HEK293 (cell line): ENCODE measurements around the gene CCR3.

Source experiments
- CTCF ChIA-PET: fragments of 350-600 bp; formaldehyde crosslinking; extraction: SDS; loops from one replicate; lab custom pipeline; 2021; ENCODE audit warnings: antibody characterized with exemption; lab: Yijun Ruan, JAX
- POLR2A ChIA-PET: fragments of 300-600 bp; formaldehyde crosslinking; extraction: SDS; loops from one replicate; lab custom pipeline; 2020; ENCODE audit warnings: antibody characterized with exemption, inconsistent platforms; lab: Yijun Ruan, JAX
- H3K27ac ChIP-seq: fragments of 200-500 bp; sonication (Bioruptor generic); 2 replicates; pipeline ENCODE4 v1.5.1; 2014; ENCODE audit warnings: low read depth, low read length, control low read depth, inconsistent platforms; ENCODE audit errors: extremely low read depth
- H3K36me3 ChIP-seq, 2 experiments: fragments of 200-500 bp in 1 of 2; sonication (Bioruptor generic) in 1 of 2; 1 replicate in 1 of 2; 2 replicates in 1 of 2; pipeline ENCODE4 v1.5.1; 2014 to 2017; ENCODE audit warnings: inconsistent platforms in 2 of 2, low read length in 2 of 2; ENCODE audit not compliant: control insufficient read depth in 2 of 2, insufficient read depth in 1 of 2
- H3K4me1 ChIP-seq: fragments of 200-500 bp; sonication (Bioruptor generic); 2 replicates; pipeline ENCODE4 v1.5.1; 2014; ENCODE audit warnings: mild to moderate bottlenecking, low read length, inconsistent platforms; ENCODE audit not compliant: control insufficient read depth, insufficient read depth
- H3K4me3 ChIP-seq: 2 replicates; pipeline ENCODE4 v1.5.1; 2011; ENCODE audit warnings: low read depth, mild to moderate bottlenecking, control low read depth, low read length, moderate library complexity
- H3K9me3 ChIP-seq: fragments of 200-500 bp; sonication (Bioruptor generic); 2 replicates; pipeline ENCODE4 v1.5.1; 2014; ENCODE audit warnings: low read depth, low read length, inconsistent platforms; ENCODE audit not compliant: control insufficient read depth, insufficient read depth
- EGR2 ChIP-seq: fragments of 450-650 bp; formaldehyde crosslinking; IDR thresholded peaks from 2 replicates; pipeline ENCODE4 v1.5.1; 2016; ENCODE audit warnings: low read depth, missing biosample characterization, missing genetic modification characterization
- GFI1B ChIP-seq: fragments of 450-650 bp; formaldehyde crosslinking; IDR thresholded peaks from 2 replicates; pipeline ENCODE4 v1.5.1; 2016; ENCODE audit warnings: missing biosample characterization, missing genetic modification characterization
- GLI4 ChIP-seq: fragments of 450-650 bp; formaldehyde crosslinking; IDR thresholded peaks from 2 replicates; pipeline ENCODE4 v1.5.1; 2016; ENCODE audit warnings: missing biosample characterization, missing genetic modification characterization
- MEIS1 ChIP-seq: sonication (generic); formaldehyde crosslinking; IDR thresholded peaks from 2 replicates; pipeline ENCODE4 v1.8.1; 2022; ENCODE audit warnings: missing genetic modification reagents, mild to moderate bottlenecking, borderline replicate concordance
- REPIN1 ChIP-seq: fragments of 450-650 bp; formaldehyde crosslinking; IDR thresholded peaks from 2 replicates; pipeline ENCODE4 v1.5.1; 2017; ENCODE audit warnings: missing biosample characterization, missing genetic modification characterization, low read depth
- SP3 ChIP-seq: fragments of 450-650 bp; formaldehyde crosslinking; IDR thresholded peaks from 2 replicates; pipeline ENCODE4 v1.5.1; 2016; ENCODE audit warnings: missing biosample characterization, missing genetic modification characterization
- ZBTB7A ChIP-seq: fragments of 450-650 bp; formaldehyde crosslinking; IDR thresholded peaks from 2 replicates; pipeline ENCODE4 v1.5.1; 2016; ENCODE audit warnings: low read depth, missing biosample characterization, missing genetic modification characterization
- ZIC2 ChIP-seq: fragments of 450-650 bp; formaldehyde crosslinking; IDR thresholded peaks from 2 replicates; pipeline ENCODE4 v1.5.1; 2016; ENCODE audit warnings: missing biosample characterization, missing genetic modification characterization
- ZNF140 ChIP-seq: fragments of 450-650 bp; formaldehyde crosslinking; IDR thresholded peaks from 2 replicates; pipeline ENCODE4 v1.5.1; 2016; ENCODE audit warnings: missing biosample characterization, missing genetic modification characterization
- ZNF426 ChIP-seq: fragments of 450-650 bp; formaldehyde crosslinking; IDR thresholded peaks from 2 replicates; pipeline ENCODE4 v1.5.1; 2017; ENCODE audit warnings: missing biosample characterization, missing genetic modification characterization, mild to moderate bottlenecking, inconsistent platforms, moderate library complexity
- ZNF521 ChIP-seq: fragments of 450-650 bp; formaldehyde crosslinking; IDR thresholded peaks from 2 replicates; pipeline ENCODE4 v1.5.1; 2017; ENCODE audit warnings: missing biosample characterization, mild to moderate bottlenecking, missing genetic modification characterization
- ZNF585B ChIP-seq: fragments of 450-650 bp; formaldehyde crosslinking; IDR thresholded peaks from 2 replicates; pipeline ENCODE4 v1.5.1; 2016; ENCODE audit warnings: missing biosample characterization, missing genetic modification characterization
- ZNF670 ChIP-seq: fragments of 450-650 bp; formaldehyde crosslinking; IDR thresholded peaks from 2 replicates; pipeline ENCODE4 v1.5.1; 2016; ENCODE audit warnings: missing biosample characterization, missing genetic modification characterization, low read depth
- ZNF843 ChIP-seq: fragments of 450-650 bp; formaldehyde crosslinking; IDR thresholded peaks from 2 replicates; pipeline ENCODE4 v1.5.1; 2016; ENCODE audit warnings: missing biosample characterization, missing genetic modification characterization
- TF ChIP-seq, protein P1 (sequence below): fragments of 450-650 bp; formaldehyde crosslinking; IDR thresholded peaks from 2 replicates; pipeline ENCODE4 v1.5.1; 2016; ENCODE audit warnings: missing biosample characterization, missing genetic modification characterization
- TF ChIP-seq, protein P2 (sequence below): fragments of 450-650 bp; IDR thresholded peaks from 2 replicates; pipeline ENCODE4 v1.5.1; 2018; ENCODE audit warnings: missing biosample characterization, missing genetic modification characterization
- TF ChIP-seq, protein P3 (sequence below): fragments of 450-650 bp; formaldehyde crosslinking; IDR thresholded peaks from 2 replicates; pipeline ENCODE4 v1.5.1; 2016; ENCODE audit warnings: missing biosample characterization, missing genetic modification characterization
- TF ChIP-seq, protein P4 (sequence below): fragments of 450-650 bp; formaldehyde crosslinking; IDR thresholded peaks from 2 replicates; pipeline ENCODE4; 2016; ENCODE audit warnings: missing biosample characterization, missing genetic modification characterization
- TF ChIP-seq, protein P5 (sequence below): fragments of 450-650 bp; IDR thresholded peaks from 2 replicates; pipeline ENCODE4 v1.5.1; 2018; ENCODE audit warnings: missing biosample characterization, mild to moderate bottlenecking, missing genetic modification characterization
- TF ChIP-seq, protein P6 (sequence below): fragments of 450-650 bp; formaldehyde crosslinking; IDR thresholded peaks from 2 replicates; pipeline ENCODE4 v1.5.1; 2016; ENCODE audit warnings: missing biosample characterization, missing genetic modification characterization, borderline replicate concordance

The CCR3 gene

DNA sequence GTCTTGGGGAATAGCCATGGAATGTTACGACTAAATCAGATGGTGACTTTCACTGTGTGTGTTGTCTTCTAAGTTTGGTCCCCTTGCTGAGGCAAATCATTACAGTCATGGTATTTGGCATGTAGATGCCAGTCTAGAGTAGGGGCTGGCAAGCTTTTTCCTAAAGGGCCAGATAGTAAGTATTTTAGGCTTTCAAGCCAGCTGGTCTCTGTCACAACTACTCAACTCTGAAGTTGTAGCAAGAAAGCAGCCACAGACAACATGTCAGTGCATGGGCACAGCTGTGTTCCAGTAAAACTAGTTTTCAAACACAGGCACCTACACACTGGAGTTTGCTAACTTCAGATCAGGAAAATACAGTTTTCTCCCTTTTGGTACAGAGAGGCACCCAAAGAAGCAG lies 39.3 kb downstream of the CCR3 start:
- ChIA-PET POLR2A (no interaction called here), CTCF (no interaction called here)
- Histone ChIP-seq H3K4me3 (no peak overlapping the region), H3K27ac (no peak overlapping the region), H3K4me1 (no peaks in the 10 kb centered on the region), H3K36me3 (no peaks in the 10 kb centered on the region), H3K9me3 (no peaks in the 10 kb centered on the region)
- TF ChIP-seq, protein P1, sequence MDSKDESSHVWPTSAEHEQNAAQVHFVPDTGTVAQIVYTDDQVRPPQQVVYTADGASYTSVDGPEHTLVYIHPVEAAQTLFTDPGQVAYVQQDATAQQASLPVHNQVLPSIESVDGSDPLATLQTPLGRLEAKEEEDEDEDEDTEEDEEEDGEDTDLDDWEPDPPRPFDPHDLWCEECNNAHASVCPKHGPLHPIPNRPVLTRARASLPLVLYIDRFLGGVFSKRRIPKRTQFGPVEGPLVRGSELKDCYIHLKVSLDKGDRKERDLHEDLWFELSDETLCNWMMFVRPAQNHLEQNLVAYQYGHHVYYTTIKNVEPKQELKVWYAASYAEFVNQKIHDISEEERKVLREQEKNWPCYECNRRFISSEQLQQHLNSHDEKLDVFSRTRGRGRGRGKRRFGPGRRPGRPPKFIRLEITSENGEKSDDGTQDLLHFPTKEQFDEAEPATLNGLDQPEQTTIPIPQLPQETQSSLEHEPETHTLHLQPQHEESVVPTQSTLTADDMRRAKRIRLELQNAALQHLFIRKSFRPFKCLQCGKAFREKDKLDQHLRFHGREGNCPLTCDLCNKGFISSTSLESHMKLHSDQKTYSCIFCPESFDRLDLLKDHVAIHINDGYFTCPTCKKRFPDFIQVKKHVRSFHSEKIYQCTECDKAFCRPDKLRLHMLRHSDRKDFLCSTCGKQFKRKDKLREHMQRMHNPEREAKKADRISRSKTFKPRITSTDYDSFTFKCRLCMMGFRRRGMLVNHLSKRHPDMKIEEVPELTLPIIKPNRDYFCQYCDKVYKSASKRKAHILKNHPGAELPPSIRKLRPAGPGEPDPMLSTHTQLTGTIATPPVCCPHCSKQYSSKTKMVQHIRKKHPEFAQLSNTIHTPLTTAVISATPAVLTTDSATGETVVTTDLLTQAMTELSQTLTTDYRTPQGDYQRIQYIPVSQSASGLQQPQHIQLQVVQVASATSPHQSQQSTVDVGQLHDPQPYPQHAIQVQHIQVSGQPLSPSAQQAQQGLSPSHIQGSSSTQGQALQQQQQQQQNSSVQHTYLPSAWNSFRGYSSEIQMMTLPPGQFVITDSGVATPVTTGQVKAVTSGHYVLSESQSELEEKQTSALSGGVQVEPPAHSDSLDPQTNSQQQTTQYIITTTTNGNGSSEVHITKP (tag by site-specific recombination), result no peak
- TF ChIP-seq ZBTB7A (tag by site-specific recombination) (no peak), ZNF585B (tag by site-specific recombination) (no peak), ZNF426 (tag by site-specific recombination) (no peak), ZNF843 (no peak), SP3 (tag by site-specific recombination) (no peak), ZNF140 (no peak), MEIS1 (CRISPR knock-in tag) (no peak), GLI4 (tag by site-specific recombination) (no peak), ZNF670 (tag by site-specific recombination) (no peak), REPIN1 (tag by site-specific recombination) (no peak), GFI1B (tag by site-specific recombination) (no peak), ZIC2 (tag by site-specific recombination) (no peak)
- TF ChIP-seq, protein P2, sequence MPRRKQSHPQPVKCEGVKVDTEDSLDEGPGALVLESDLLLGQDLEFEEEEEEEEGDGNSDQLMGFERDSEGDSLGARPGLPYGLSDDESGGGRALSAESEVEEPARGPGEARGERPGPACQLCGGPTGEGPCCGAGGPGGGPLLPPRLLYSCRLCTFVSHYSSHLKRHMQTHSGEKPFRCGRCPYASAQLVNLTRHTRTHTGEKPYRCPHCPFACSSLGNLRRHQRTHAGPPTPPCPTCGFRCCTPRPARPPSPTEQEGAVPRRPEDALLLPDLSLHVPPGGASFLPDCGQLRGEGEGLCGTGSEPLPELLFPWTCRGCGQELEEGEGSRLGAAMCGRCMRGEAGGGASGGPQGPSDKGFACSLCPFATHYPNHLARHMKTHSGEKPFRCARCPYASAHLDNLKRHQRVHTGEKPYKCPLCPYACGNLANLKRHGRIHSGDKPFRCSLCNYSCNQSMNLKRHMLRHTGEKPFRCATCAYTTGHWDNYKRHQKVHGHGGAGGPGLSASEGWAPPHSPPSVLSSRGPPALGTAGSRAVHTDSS, result no peak
- TF ChIP-seq, protein P3, sequence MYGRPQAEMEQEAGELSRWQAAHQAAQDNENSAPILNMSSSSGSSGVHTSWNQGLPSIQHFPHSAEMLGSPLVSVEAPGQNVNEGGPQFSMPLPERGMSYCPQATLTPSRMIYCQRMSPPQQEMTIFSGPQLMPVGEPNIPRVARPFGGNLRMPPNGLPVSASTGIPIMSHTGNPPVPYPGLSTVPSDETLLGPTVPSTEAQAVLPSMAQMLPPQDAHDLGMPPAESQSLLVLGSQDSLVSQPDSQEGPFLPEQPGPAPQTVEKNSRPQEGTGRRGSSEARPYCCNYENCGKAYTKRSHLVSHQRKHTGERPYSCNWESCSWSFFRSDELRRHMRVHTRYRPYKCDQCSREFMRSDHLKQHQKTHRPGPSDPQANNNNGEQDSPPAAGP (tag by site-specific recombination), result no peak
- TF ChIP-seq, protein P4, sequence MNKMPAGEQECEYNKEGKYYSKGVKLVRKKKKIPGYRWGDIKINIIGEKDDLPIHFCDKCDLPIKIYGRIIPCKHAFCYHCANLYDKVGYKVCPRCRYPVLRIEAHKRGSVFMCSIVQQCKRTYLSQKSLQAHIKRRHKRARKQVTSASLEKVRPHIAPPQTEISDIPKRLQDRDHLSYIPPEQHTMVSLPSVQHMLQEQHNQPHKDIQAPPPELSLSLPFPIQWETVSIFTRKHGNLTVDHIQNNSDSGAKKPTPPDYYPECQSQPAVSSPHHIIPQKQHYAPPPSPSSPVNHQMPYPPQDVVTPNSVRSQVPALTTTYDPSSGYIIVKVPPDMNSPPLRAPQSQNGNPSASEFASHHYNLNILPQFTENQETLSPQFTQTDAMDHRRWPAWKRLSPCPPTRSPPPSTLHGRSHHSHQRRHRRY (tag by site-specific recombination), result no peak
- TF ChIP-seq, protein P5, sequence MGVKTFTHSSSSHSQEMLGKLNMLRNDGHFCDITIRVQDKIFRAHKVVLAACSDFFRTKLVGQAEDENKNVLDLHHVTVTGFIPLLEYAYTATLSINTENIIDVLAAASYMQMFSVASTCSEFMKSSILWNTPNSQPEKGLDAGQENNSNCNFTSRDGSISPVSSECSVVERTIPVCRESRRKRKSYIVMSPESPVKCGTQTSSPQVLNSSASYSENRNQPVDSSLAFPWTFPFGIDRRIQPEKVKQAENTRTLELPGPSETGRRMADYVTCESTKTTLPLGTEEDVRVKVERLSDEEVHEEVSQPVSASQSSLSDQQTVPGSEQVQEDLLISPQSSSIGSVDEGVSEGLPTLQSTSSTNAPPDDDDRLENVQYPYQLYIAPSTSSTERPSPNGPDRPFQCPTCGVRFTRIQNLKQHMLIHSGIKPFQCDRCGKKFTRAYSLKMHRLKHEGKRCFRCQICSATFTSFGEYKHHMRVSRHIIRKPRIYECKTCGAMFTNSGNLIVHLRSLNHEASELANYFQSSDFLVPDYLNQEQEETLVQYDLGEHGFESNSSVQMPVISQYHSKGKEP (tag by site-specific recombination), result no peak

DNA sequence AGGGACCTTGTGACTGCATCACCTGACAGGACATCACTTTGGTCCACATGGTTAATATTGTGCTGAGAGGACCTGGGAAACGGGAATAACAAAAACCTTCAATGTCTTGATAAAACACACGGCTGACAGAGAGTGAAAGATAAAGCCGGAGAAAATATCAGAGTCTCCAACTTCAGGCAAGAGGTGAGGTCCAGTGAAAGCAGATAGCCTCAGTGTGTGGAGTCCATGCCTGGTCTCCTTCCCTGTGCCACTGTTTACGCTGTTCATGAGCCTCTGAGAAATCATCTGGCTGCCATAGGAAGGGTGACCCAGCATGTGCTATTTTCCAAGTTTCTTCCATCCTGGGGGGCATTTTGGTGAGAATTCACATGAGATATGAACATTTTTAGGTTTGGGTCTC lies 39.8 kb downstream of the CCR3 start:
- H3K27ac ChIP-seq, result no peak overlapping the region
- no peaks in the 10 kb centered on the region for H3K36me3 ChIP-seq
- H3K9me3 ChIP-seq, result no peaks in the 10 kb centered on the region
- POLR2A ChIA-PET, result no interaction called here
- no peak overlapping the region for H3K4me3 ChIP-seq
- CTCF ChIA-PET, result no interaction called here
- no peaks in the 10 kb centered on the region for H3K4me1 ChIP-seq
- TF ChIP-seq EGR2 (tag by site-specific recombination), result no peak
- TF ChIP-seq ZNF521 (tag by site-specific recombination), result no peak
- TF ChIP-seq, protein P6, sequence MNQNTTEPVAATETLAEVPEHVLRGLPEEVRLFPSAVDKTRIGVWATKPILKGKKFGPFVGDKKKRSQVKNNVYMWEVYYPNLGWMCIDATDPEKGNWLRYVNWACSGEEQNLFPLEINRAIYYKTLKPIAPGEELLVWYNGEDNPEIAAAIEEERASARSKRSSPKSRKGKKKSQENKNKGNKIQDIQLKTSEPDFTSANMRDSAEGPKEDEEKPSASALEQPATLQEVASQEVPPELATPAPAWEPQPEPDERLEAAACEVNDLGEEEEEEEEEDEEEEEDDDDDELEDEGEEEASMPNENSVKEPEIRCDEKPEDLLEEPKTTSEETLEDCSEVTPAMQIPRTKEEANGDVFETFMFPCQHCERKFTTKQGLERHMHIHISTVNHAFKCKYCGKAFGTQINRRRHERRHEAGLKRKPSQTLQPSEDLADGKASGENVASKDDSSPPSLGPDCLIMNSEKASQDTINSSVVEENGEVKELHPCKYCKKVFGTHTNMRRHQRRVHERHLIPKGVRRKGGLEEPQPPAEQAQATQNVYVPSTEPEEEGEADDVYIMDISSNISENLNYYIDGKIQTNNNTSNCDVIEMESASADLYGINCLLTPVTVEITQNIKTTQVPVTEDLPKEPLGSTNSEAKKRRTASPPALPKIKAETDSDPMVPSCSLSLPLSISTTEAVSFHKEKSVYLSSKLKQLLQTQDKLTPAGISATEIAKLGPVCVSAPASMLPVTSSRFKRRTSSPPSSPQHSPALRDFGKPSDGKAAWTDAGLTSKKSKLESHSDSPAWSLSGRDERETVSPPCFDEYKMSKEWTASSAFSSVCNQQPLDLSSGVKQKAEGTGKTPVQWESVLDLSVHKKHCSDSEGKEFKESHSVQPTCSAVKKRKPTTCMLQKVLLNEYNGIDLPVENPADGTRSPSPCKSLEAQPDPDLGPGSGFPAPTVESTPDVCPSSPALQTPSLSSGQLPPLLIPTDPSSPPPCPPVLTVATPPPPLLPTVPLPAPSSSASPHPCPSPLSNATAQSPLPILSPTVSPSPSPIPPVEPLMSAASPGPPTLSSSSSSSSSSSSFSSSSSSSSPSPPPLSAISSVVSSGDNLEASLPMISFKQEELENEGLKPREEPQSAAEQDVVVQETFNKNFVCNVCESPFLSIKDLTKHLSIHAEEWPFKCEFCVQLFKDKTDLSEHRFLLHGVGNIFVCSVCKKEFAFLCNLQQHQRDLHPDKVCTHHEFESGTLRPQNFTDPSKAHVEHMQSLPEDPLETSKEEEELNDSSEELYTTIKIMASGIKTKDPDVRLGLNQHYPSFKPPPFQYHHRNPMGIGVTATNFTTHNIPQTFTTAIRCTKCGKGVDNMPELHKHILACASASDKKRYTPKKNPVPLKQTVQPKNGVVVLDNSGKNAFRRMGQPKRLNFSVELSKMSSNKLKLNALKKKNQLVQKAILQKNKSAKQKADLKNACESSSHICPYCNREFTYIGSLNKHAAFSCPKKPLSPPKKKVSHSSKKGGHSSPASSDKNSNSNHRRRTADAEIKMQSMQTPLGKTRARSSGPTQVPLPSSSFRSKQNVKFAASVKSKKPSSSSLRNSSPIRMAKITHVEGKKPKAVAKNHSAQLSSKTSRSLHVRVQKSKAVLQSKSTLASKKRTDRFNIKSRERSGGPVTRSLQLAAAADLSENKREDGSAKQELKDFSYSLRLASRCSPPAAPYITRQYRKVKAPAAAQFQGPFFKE (tag by site-specific recombination), result no peak
